ENCODE results near the gene STAT4.
A peak's percentile ranks its signal among the peaks of the same experiment; 100 is the strongest.

The STAT4 gene

GRCh38 chr2:191049728-191050639 is 100.8 kb downstream of the STAT4 start:
- Histone ChIP-seq H3K18ac (ENCODE audit: low read length) (no peak overlapping the region), H4K8ac (ENCODE audit: low read depth, low read length) (no peak overlapping the region), H3K4me2 (ENCODE audit: insufficient read depth, low read length, poor library complexity, severe bottlenecking) (no peak overlapping the region), H3K79me1 (ENCODE audit: low read depth, low read length) (no peaks in the 10 kb centered on the region), H3K4me1 (ENCODE audit: control insufficient read depth in 2 of 2, insufficient read depth in 1 of 2, low read depth in 1 of 2, low read length in 2 of 2) (no peaks in the 10 kb centered on the region), H3K14ac (ENCODE audit: low read length) (no peak overlapping the region), H2BK120ac (ENCODE audit: low read depth, low read length) (no peak overlapping the region), H2AFZ (ENCODE audit: low read length) (peak overlapping the region; percentile 7), H3K9ac (ENCODE audit: low read depth, low read length, poor library complexity) (no peak overlapping the region), H3K27ac (replicated peaks; ENCODE audit: low read length) (no peak overlapping the region), H3K9me3 (replicated peaks in 1 of 2; ENCODE audit: control insufficient read depth in 2 of 2, insufficient read depth in 1 of 2, low read depth in 1 of 2, low read length in 2 of 2) (no peaks in the 10 kb centered on the region), H2BK12ac (ENCODE audit: low read length) (no peak overlapping the region), H3K36me3 (replicated peaks in 1 of 2; ENCODE audit: control insufficient read depth in 2 of 2, insufficient read depth in 2 of 2, low read length in 2 of 2) (no peaks in the 10 kb centered on the region), H3K23ac (ENCODE audit: low read depth, low read length, poor library complexity) (no peak overlapping the region), H3K4ac (ENCODE audit: low read length) (no peak overlapping the region), H2BK5ac (ENCODE audit: low read length) (no peak overlapping the region), H2AK5ac (ENCODE audit: low read depth, low read length) (no peak overlapping the region), H2BK15ac (ENCODE audit: low read length) (no peak overlapping the region), H4K91ac (ENCODE audit: low read depth, low read length, poor library complexity) (no peak overlapping the region), H3K27me3 (ENCODE audit: control insufficient read depth in 3 of 3, insufficient read depth in 3 of 3, low read depth in 1 of 3, low read length in 3 of 3) (peaks cover 0 to 6% (median 0%) of the 10 kb centered on the region in 3 experiments), H3K4me3 (ENCODE audit: low read length in 2 of 2) (no peak overlapping the region)
- no CpG with 5 or more reads among the region's 4 CpGs for WGBS, 2 donors (ENCODE audit: extremely low coverage in 2 of 2, insufficient read length in 2 of 2, insufficient replicate concordance in 1 of 2)
- DNase-seq (ENCODE audit: low spot score) = peak; percentile 5

- DNase-seq (ENCODE audit: low spot score) = no peak
- Histone ChIP-seq H2BK15ac (ENCODE audit: low read length) (no peak overlapping the region), H3K27ac (replicated peaks; ENCODE audit: low read length) (no peak overlapping the region), H3K14ac (ENCODE audit: low read length) (no peak overlapping the region), H3K23ac (ENCODE audit: low read depth, low read length, poor library complexity) (no peak overlapping the region), H3K4me1 (ENCODE audit: control insufficient read depth in 2 of 2, insufficient read depth in 1 of 2, low read depth in 1 of 2, low read length in 2 of 2) (no peaks in the 10 kb centered on the region), H3K9me3 (replicated peaks in 1 of 2; ENCODE audit: control insufficient read depth in 2 of 2, insufficient read depth in 1 of 2, low read depth in 1 of 2, low read length in 2 of 2) (no peaks in the 10 kb centered on the region), H2BK5ac (ENCODE audit: low read length) (no peak overlapping the region), H4K8ac (ENCODE audit: low read depth, low read length) (no peak overlapping the region), H3K4me2 (ENCODE audit: insufficient read depth, low read length, poor library complexity, severe bottlenecking) (no peak overlapping the region), H2AK5ac (ENCODE audit: low read depth, low read length) (no peak overlapping the region), H3K9ac (ENCODE audit: low read depth, low read length, poor library complexity) (no peak overlapping the region), H2AFZ (ENCODE audit: low read length) (no peak overlapping the region), H4K91ac (ENCODE audit: low read depth, low read length, poor library complexity) (no peak overlapping the region), H3K18ac (ENCODE audit: low read length) (no peak overlapping the region), H2BK12ac (ENCODE audit: low read length) (no peak overlapping the region), H3K4me3 (ENCODE audit: low read length in 2 of 2) (no peak overlapping the region), H3K27me3 (ENCODE audit: control insufficient read depth in 3 of 3, insufficient read depth in 3 of 3, low read depth in 1 of 3, low read length in 3 of 3) (peaks cover 0 to 6% (median 0%) of the 10 kb centered on the region in 3 experiments), H3K36me3 (replicated peaks in 1 of 2; ENCODE audit: control insufficient read depth in 2 of 2, insufficient read depth in 2 of 2, low read length in 2 of 2) (no peaks in the 10 kb centered on the region), H3K79me1 (ENCODE audit: low read depth, low read length) (no peaks in the 10 kb centered on the region), H2BK120ac (ENCODE audit: low read depth, low read length) (no peak overlapping the region), H3K4ac (ENCODE audit: low read length) (no peak overlapping the region)
- WGBS, 2 donors (ENCODE audit: extremely low coverage in 2 of 2, insufficient read length in 2 of 2, insufficient replicate concordance in 1 of 2) = no CpG with 5 or more reads among the region's 3 CpGs
Observed at GRCh38 chr2:191048073-191048472, 102.7 kb downstream of the STAT4 start.

- no CpG with 5 or more reads among the region's 1 CpG for WGBS, 2 donors (ENCODE audit: extremely low coverage in 2 of 2, insufficient read length in 2 of 2, insufficient replicate concordance in 1 of 2)
- H3K4me2 ChIP-seq (ENCODE audit: insufficient read depth, low read length, poor library complexity, severe bottlenecking) = no peak overlapping the region
- H3K79me1 ChIP-seq (ENCODE audit: low read depth, low read length) = no peaks in the 10 kb centered on the region
- no peak overlapping the region for H2BK5ac ChIP-seq (ENCODE audit: low read length)
- no peak overlapping the region for H4K8ac ChIP-seq (ENCODE audit: low read depth, low read length)
- H3K9me3 ChIP-seq (replicated peaks in 1 of 2; ENCODE audit: control insufficient read depth in 2 of 2, insufficient read depth in 1 of 2, low read depth in 1 of 2, low read length in 2 of 2) = no peaks in the 10 kb centered on the region
- no peak overlapping the region for H2BK12ac ChIP-seq (ENCODE audit: low read length)
- H2BK120ac ChIP-seq (ENCODE audit: low read depth, low read length) = no peak overlapping the region
- no peak overlapping the region for H3K14ac ChIP-seq (ENCODE audit: low read length)
- H4K91ac ChIP-seq (ENCODE audit: low read depth, low read length, poor library complexity) = no peak overlapping the region
- H2AFZ ChIP-seq (ENCODE audit: low read length) = no peak overlapping the region
- no peak overlapping the region for H3K4me3 ChIP-seq (ENCODE audit: low read length in 2 of 2)
- H3K27me3 ChIP-seq (ENCODE audit: control insufficient read depth in 3 of 3, insufficient read depth in 3 of 3, low read depth in 1 of 3, low read length in 3 of 3) = no peaks in the 10 kb centered on the region
- H3K4me1 ChIP-seq (ENCODE audit: control insufficient read depth in 2 of 2, insufficient read depth in 1 of 2, low read depth in 1 of 2, low read length in 2 of 2) = peaks cover 0 to 2% of the 10 kb centered on the region in 2 donors
- no peak overlapping the region for H3K27ac ChIP-seq (replicated peaks; ENCODE audit: low read length)
- no peak overlapping the region for H3K18ac ChIP-seq (ENCODE audit: low read length)
- DNase-seq (ENCODE audit: low spot score) = no peak
- H3K9ac ChIP-seq (ENCODE audit: low read depth, low read length, poor library complexity) = no peak overlapping the region
- no peak overlapping the region for H2AK5ac ChIP-seq (ENCODE audit: low read depth, low read length)
- H3K36me3 ChIP-seq (replicated peaks in 1 of 2; ENCODE audit: control insufficient read depth in 2 of 2, insufficient read depth in 2 of 2, low read length in 2 of 2) = no peaks in the 10 kb centered on the region
- H3K23ac ChIP-seq (ENCODE audit: low read depth, low read length, poor library complexity) = no peak overlapping the region
- no peak overlapping the region for H3K4ac ChIP-seq (ENCODE audit: low read length)
- no peak overlapping the region for H2BK15ac ChIP-seq (ENCODE audit: low read length)
Observed at GRCh38 chr2:191045141-191045540, 105.7 kb downstream of the STAT4 start.

- Histone ChIP-seq H3K4me3 (ENCODE audit: low read length in 2 of 2) (no peak overlapping the region), H3K14ac (ENCODE audit: low read length) (no peak overlapping the region), H2AK5ac (ENCODE audit: low read depth, low read length) (no peak overlapping the region), H3K36me3 (replicated peaks in 1 of 2; ENCODE audit: control insufficient read depth in 2 of 2, insufficient read depth in 2 of 2, low read length in 2 of 2) (no peaks in the 10 kb centered on the region), H3K4me1 (ENCODE audit: control insufficient read depth in 2 of 2, insufficient read depth in 1 of 2, low read depth in 1 of 2, low read length in 2 of 2) (peaks cover 0 to 2% of the 10 kb centered on the region in 2 donors), H2BK12ac (ENCODE audit: low read length) (no peak overlapping the region), H2AFZ (ENCODE audit: low read length) (no peak overlapping the region), H4K8ac (ENCODE audit: low read depth, low read length) (no peak overlapping the region), H3K9ac (ENCODE audit: low read depth, low read length, poor library complexity) (no peak overlapping the region), H3K27me3 (ENCODE audit: control insufficient read depth in 3 of 3, insufficient read depth in 3 of 3, low read depth in 1 of 3, low read length in 3 of 3) (no peaks in the 10 kb centered on the region), H3K18ac (ENCODE audit: low read length) (no peak overlapping the region), H2BK5ac (ENCODE audit: low read length) (no peak overlapping the region), H3K79me1 (ENCODE audit: low read depth, low read length) (no peaks in the 10 kb centered on the region), H3K4ac (ENCODE audit: low read length) (no peak overlapping the region), H3K4me2 (ENCODE audit: insufficient read depth, low read length, poor library complexity, severe bottlenecking) (no peak overlapping the region), H2BK15ac (ENCODE audit: low read length) (no peak overlapping the region), H3K23ac (ENCODE audit: low read depth, low read length, poor library complexity) (no peak overlapping the region), H3K9me3 (replicated peaks in 1 of 2; ENCODE audit: control insufficient read depth in 2 of 2, insufficient read depth in 1 of 2, low read depth in 1 of 2, low read length in 2 of 2) (no peaks in the 10 kb centered on the region), H2BK120ac (ENCODE audit: low read depth, low read length) (no peak overlapping the region), H4K91ac (ENCODE audit: low read depth, low read length, poor library complexity) (no peak overlapping the region), H3K27ac (replicated peaks; ENCODE audit: low read length) (no peak overlapping the region)
- DNase-seq (ENCODE audit: low spot score) = no peak
- no CpG with 5 or more reads among the region's 3 CpGs for WGBS, 2 donors (ENCODE audit: extremely low coverage in 2 of 2, insufficient read length in 2 of 2, insufficient replicate concordance in 1 of 2)
Observed at GRCh38 chr2:191043438-191043837, 107.4 kb downstream of the STAT4 start.

All from neuronal stem cell (in vitro differentiated cells).